AG09319 (cell line): Measurements from ENCODE around the gene FBXO4.

Experiments used
- DNase-seq: peaks from one replicate; pipeline ENCODE4 v3.0.0-alpha.2; 2010; ENCODE audit warnings: low read depth; ENCODE audit errors: extremely low read depth
- TF ChIP-seq, protein P1 (sequence below): IDR thresholded peaks from 2 replicates; pipeline ENCODE4 v1.5.1; 2011; ENCODE audit warnings: low read depth, mild to moderate bottlenecking, inconsistent platforms, low read length, moderate library complexity

The FBXO4 gene

DNA sequence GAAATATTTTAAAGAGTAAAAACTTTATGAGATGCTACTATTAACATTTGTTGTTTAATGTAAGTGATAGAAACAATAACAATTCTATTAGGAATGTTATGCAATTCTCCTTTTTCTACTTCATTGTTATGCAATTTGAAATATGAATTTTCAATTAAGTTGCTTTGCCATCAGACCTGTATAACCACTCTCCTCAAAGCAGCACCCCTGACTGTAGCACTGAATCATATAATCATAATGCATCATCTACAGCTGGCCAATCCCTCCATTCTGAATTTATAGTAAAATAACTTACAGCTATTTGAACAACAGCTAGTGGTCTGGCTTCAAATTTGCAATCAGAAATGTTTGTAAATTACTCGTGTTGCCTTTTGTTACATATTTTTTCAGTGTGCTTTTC, 29.2 kb downstream of the FBXO4 start:
- TF ChIP-seq, protein P1, sequence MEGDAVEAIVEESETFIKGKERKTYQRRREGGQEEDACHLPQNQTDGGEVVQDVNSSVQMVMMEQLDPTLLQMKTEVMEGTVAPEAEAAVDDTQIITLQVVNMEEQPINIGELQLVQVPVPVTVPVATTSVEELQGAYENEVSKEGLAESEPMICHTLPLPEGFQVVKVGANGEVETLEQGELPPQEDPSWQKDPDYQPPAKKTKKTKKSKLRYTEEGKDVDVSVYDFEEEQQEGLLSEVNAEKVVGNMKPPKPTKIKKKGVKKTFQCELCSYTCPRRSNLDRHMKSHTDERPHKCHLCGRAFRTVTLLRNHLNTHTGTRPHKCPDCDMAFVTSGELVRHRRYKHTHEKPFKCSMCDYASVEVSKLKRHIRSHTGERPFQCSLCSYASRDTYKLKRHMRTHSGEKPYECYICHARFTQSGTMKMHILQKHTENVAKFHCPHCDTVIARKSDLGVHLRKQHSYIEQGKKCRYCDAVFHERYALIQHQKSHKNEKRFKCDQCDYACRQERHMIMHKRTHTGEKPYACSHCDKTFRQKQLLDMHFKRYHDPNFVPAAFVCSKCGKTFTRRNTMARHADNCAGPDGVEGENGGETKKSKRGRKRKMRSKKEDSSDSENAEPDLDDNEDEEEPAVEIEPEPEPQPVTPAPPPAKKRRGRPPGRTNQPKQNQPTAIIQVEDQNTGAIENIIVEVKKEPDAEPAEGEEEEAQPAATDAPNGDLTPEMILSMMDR: no peak
- DNase-seq: no peak

DNA sequence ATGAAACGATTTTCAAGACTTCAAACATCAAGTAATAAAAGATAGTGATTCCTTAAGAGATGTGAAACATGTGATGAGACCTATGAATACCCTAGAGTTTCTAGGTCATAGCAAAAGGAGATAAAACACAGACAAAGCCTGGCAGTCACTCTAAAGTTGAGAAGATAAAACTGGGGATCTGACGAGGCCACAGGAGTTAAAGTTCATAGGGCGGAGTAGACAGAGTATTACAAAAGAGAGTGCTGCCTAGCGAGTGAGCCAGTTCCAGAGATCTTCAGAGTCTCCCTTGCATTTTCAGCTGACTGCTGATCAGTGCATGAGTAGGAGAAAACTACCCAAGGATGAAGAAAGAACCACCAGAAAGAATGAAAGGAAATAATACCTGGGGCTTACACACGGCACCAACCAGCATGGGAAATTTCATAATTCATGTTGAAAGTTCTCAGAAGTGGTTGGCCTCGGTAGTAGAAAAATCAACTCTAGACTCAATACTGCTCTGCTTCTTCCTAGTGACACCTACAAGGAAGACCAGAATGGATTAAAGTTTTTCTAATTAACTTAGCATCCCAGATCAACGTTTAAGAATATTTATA, 30.4 kb downstream of the FBXO4 start:
- no peak for DNase-seq
- TF ChIP-seq, protein P1: no peak

DNA sequence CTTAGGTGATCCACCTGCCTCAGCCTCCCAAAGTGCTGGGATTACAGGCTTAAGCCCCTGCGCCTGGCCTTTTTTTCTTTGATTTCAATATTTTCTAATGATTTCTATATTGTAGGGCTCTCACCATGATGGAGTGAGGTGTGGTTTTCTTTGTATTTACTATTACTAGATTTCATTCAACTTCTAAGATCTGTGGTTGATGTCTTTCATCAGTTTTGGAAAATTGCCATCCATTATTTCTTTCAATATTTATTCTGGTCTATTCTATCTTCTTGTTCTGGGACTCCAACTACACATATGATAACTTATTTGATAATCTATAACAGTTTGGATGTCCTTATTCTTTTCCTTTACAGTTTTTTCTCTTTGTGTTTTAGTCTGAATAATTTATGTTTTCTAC, 31.9 kb downstream of the FBXO4 start:
- TF ChIP-seq, protein P1: no peak

DNA sequence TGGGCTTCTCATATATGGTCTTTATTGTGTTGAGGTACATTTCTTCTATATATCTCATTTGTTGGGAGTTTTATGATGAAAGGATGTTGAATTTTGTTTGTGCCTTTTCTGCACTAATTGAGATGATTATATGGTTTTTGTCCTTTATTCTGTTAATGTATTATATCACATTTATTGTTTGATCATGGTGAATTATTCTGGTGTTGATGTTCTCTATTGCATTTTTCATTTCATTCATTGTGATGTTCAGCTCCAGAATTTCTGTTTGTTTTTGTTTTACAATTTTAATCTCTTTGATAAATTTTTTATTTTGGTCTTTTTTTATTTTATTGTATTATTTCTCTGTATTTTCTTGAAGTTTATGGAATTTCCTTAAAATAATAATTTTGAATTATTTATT, 35.4 kb downstream of the FBXO4 start:
- TF ChIP-seq, protein P1: no peak
- DNase-seq: no peak

More for the DNA sequence above, 31.9 kb downstream of the FBXO4 start:
- DNase-seq: no peak

DNA sequence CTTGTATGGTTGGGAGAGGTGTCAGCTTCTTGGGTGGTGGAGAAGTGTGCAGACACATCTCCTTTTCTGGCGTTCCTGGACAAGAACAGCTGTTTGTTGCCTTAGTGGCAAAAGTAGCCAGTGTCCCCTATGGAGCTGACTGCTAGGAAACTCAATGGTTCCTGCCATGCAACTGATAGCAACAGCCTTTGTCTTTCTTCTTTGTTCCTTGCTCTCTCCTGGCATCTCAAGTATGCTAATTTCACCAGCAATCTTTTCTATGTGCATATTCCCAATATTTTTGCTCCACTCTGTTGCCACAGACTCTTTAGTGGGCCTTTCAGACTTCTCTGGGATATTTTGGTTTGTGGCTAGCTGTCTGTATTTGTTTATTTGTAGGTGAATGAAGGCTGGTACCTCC, 36.7 kb downstream of the FBXO4 start:
- TF ChIP-seq, protein P1: no peak
- no peak for DNase-seq

DNA sequence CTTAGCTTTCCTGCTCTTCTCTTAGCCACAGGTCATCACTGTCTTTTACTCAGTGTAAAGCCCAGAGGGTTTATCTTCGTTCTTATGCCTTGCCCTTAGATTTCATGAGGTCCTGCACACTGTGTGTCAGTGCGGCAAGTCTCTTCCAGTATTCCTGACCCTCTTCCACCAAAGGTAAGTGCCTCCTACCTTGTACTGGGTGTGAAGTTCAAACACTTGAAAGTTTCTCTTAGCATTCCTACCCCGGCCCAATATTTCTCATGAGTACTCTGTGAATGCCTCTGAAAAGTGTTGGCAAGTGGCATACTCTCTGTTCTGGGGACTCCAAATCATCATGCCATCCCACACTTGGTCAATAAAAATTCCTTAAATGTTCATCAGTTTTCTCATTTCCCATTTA, 37.4 kb downstream of the FBXO4 start:
- no peak for DNase-seq
- TF ChIP-seq, protein P1: no peak

DNA sequence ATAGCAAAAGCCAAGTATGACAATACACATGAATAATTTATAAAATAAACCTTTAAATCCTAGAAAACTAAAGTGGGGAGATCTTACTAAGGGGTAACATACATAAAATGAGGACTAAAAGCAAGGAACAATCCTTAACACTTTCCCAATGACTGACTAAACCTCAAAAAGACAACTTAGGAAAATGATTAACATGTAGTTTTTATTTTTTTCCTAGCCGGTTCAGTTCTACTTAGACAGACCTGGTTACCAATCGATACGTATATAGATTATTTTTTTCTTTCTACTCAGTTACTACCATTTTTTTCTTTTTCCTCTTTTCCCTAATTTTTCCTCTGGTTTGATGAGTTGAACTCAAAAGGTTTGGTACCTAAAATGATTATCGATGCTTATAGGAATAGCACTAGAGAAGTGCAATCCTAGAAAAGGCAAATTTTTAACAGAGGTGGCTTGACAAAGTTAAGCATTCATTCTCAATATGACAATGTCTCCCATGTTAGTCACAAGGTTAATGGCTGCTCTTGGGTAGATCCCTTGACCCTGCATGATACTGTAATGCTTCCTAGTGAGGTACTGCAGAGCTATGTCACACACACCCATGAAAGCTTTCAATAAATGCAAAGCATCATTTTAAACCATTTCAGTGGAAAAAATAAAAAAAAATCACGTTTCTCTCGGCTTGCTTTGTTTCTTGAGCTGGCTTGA, 41.5 kb downstream of the FBXO4 start:
- DNase-seq: no peak
- TF ChIP-seq, protein P1: no peak
